T-helper 1 cell treated with Interleukin-12 subunit alpha and Interleukin-12 subunit beta and Interleukin-4 antibody, amounts not matched to agents 30 μg/mL and 1 μg/mL, for 36 hours (primary cell): ENCODE results near the gene CDH16.
"Not testable (repeated sequence)": the region's sequence is repeated elsewhere in the genome, so short reads cannot be mapped to it uniquely, and the experiment has no call there.

Experiments used
- H3K27ac Mint-ChIP-seq: one replicate; pipeline ENCODE4 v1.8.0; 2021; ENCODE audit warnings: mild to moderate bottlenecking, mixed read lengths
- H3K27me3 Mint-ChIP-seq: one replicate; pipeline ENCODE4 v1.8.0; 2021; ENCODE audit warnings: low read depth, mixed read lengths
- H3K36me3 Mint-ChIP-seq: one replicate; pipeline ENCODE4 v1.8.0; 2021; ENCODE audit warnings: low read depth, mixed read lengths
- H3K4me1 Mint-ChIP-seq: one replicate; pipeline ENCODE4 v1.8.0; 2021; ENCODE audit warnings: low read depth, mixed read lengths
- H3K4me3 Mint-ChIP-seq: one replicate; pipeline ENCODE4 v1.8.0; 2021; ENCODE audit warnings: mild to moderate bottlenecking, moderate library complexity, mixed read lengths
- H3K9me3 Mint-ChIP-seq: one replicate; pipeline ENCODE4 v1.8.0; 2021; ENCODE audit warnings: mixed read lengths

The CDH16 gene

GRCh38 chr16:66903544-66904427 lies 14.9 kb downstream of the CDH16 start:
- no peaks in the 10 kb centered on the region for H3K27me3 Mint-ChIP-seq
- H3K9me3 Mint-ChIP-seq, result no peaks in the 10 kb centered on the region
- H3K4me1 Mint-ChIP-seq, result peaks cover 9% of the 10 kb centered on the region
- no peaks in the 10 kb centered on the region for H3K36me3 Mint-ChIP-seq
- H3K4me3 Mint-ChIP-seq, result no peak overlapping the region
- no peak overlapping the region for H3K27ac Mint-ChIP-seq

DNA sequence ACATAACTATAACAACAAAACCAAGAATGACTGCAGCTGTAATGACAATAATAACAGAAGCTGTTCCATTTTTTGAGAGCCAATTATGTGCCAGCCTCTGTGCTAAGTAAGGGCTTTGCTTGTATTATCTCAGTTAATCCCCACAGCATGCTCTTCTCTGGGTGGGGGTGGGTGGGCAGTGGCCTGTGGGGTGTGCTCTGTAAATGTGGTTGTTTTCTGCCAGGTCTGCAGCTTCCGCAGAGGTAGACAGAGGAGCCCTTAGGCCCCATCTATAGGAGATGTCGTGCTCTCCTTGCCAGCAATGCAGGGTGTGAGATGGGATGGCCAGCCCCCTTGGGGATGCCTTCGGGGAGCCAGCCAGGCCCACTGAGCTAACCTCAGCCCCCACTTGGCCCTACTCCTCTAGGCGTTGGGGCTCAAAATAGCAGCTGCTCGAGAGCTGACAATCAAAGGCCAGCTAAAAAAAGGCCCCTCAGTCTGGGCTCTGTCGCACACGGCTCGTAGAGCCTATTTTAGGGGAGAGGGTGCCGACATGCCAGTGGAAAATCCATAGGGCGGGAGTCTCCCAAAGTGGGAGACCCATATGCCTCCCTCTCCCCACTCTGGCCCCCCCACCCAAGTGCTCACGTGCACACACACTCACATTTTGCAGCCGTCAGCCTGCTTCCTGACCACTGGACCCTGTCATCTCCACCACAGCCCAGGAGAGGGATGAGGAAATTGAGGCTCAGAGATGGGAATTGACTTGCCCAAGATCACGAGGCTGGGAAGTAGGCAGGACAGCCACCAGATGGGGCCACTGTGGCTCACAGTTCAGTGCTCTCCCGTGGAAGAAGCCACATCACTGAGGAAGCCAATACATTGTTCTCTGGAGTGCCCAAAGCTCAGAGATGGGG lies 15.8 kb downstream of the CDH16 start:
- peaks cover 9% of the 10 kb centered on the region for H3K4me1 Mint-ChIP-seq
- H3K9me3 Mint-ChIP-seq, result no peaks in the 10 kb centered on the region
- no peaks in the 10 kb centered on the region for H3K27me3 Mint-ChIP-seq
- H3K36me3 Mint-ChIP-seq, result no peaks in the 10 kb centered on the region
- no peak overlapping the region for H3K27ac Mint-ChIP-seq
- no peak overlapping the region for H3K4me3 Mint-ChIP-seq

DNA sequence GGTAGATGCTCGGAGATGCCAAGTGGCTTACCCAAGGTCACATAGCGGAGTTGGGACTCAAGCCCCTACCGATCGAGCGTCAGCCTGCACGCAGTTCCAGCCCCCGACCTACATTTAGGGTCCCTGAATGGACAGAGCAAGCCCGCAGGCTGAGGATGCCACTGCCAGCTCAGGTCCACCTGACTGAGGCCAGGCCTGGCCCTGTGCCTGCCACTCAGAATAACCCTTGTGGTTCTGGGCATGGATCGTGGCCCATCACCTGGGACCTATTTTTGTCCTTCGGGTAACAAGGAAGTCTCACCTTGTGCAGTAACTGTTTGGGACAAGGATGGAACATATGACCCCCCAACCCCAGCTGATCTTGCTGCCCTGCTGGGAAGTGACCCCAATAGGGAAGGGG lies 17.1 kb downstream of the CDH16 start:
- Mint-ChIP-seq H3K27ac (no peak overlapping the region), H3K27me3 (no peaks in the 10 kb centered on the region), H3K36me3 (no peaks in the 10 kb centered on the region), H3K4me3 (no peak overlapping the region), H3K4me1 (peaks cover 8% of the 10 kb centered on the region), H3K9me3 (no peaks in the 10 kb centered on the region)

DNA sequence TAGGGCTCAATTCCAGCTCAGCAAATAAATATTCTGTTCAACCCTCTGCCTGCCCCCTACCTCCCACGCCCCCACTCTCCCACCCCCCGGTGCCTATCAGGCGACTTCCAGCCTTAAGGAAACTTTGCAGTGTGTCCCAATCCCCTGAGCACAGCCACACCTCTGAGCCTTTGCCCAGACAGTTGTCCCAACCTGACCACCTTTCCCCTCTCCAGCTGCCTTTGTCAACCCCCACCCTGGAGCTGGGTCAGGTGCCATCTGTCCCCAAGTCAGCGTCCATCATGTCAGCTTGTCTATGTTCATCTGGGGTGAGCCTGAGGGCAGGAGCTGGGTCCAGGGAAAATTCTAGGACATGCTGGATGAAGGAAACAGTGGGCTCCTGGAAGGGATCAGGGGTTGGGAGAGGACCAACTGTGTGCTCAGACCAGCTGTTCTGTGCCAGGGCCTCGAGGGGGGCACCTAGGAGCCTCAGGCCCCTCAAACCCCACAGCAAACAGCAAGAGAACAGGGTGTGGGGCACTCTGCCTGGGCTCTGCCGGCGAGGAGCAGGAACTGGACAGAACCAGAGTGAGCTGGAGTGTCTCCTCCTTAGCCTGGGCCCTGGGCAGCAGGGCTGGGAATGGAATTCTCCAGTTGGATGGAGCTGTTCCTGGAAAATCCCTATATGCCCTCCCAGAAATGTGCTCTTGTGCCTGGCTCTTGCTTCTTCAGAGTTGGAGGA lies 17.8 kb downstream of the CDH16 start:
- H3K4me3 Mint-ChIP-seq, result no peak overlapping the region

DNA sequence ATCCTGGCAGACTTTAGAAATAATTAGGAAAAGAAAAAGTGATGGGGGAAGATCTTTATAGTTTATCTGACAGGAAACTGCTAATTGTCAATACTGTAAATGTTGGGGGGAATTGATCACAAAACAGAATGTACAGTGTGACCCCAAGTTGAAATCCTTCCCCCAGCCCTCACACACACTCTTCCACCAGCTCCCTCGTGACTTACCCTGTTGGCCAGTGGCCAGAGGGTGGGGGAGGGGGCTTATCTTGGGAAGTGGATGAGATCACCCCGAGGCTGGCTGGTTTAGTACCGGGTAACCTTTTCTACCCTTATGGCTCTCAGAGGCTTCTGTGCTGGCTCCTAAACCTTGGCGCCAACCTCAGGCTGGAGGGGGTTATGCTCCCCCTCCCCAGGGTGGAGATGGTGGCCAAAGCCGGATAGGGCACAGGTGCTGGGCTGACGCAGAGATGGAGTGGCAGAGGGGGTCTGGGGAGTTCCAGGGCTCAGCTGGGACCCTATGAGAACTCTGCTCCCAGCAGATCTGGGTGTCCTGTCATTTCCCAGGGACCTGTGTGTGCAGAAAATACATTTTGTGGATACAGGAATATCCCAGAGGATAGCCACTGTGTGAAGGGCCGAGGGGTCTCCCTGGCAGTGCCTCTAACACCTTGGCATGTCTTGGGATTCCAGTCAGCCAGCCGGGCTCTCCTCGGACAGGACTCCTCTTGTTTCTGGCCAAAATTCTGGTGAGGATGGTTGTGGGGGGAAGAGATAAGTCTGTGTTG lies 18.6 kb downstream of the CDH16 start:
- Mint-ChIP-seq H3K27ac (no peak overlapping the region), H3K4me3 (no peak overlapping the region), H3K27me3 (no peaks in the 10 kb centered on the region), H3K36me3 (no peaks in the 10 kb centered on the region), H3K4me1 (peaks cover 4% of the 10 kb centered on the region), H3K9me3 (no peaks in the 10 kb centered on the region)

More for the DNA sequence above, 17.8 kb downstream of the CDH16 start:
- H3K36me3 Mint-ChIP-seq, result no peaks in the 10 kb centered on the region
- H3K9me3 Mint-ChIP-seq, result no peaks in the 10 kb centered on the region
- no peaks in the 10 kb centered on the region for H3K27me3 Mint-ChIP-seq
- no peak overlapping the region for H3K27ac Mint-ChIP-seq
- peaks cover 3% of the 10 kb centered on the region for H3K4me1 Mint-ChIP-seq

DNA sequence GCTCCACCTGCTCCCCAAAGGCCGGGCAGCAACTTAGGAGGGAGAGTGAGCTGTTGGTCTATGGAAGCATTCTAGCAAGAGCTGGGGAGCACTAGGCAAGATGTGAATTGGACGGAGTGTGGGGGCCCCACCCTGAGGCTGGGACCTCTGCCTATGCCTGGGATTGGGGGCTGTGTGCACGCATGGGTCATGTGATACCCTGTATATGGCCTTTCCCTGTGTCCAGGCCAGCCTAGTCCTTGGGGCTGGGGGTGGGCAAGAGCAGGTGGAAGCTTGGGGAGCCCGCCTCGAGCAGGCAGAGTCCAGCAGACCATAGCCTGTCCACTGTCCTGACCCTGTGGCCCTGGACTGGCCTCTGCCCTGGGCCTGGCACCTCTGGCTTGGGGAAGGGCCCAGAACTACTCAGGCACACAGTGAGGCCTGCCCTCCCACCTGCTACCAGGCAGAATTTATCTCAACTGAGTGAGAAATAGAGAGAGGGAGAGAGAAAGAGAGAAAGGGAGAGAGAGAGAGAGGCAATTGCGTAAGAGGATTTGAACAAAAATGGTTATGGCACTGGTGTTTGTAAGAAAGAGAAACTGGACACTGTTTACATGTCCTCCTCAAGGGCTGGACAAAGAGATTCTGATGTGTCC lies 19.3 kb downstream of the CDH16 start:
- Mint-ChIP-seq H3K9me3 (no peaks in the 10 kb centered on the region), H3K36me3 (no peaks in the 10 kb centered on the region), H3K27ac (no peak overlapping the region), H3K4me1 (peaks cover 9% of the 10 kb centered on the region), H3K4me3 (no peak overlapping the region), H3K27me3 (no peaks in the 10 kb centered on the region)

DNA sequence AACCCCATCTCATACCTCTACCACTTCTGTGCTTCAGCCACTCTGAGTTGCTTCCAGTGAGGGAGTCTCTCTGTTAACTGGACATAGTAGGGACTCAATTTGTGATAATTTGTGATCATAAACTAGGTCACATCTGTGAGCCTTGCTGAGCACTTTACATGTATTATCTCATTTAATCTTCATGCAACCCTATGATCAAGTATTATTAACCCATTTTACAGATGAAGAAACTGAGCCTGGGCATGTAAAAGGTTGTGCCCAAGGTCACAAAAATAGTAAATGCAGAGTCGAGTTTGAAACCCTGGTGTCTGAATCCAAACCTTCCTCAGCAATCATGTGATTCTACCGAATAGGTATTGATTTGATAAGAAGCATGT lies 19.8 kb downstream of the CDH16 start:
- peaks cover 14% of the 10 kb centered on the region for H3K4me1 Mint-ChIP-seq
- H3K27ac Mint-ChIP-seq, result no peak overlapping the region
- H3K4me3 Mint-ChIP-seq, result no peak overlapping the region
- H3K36me3 Mint-ChIP-seq, result no peaks in the 10 kb centered on the region
- no peaks in the 10 kb centered on the region for H3K9me3 Mint-ChIP-seq
- H3K27me3 Mint-ChIP-seq, result no peaks in the 10 kb centered on the region

- Mint-ChIP-seq H3K4me1 (peaks cover 14% of the 10 kb centered on the region), H3K27ac (no peak overlapping the region), H3K9me3 (no peaks in the 10 kb centered on the region), H3K36me3 (peaks cover under 1% of the 10 kb centered on the region), H3K27me3 (no peaks in the 10 kb centered on the region), H3K4me3 (no peak overlapping the region)
These were observed 20.5 kb downstream of the CDH16 start for GRCh38 chr16:66898207-66898606.

DNA sequence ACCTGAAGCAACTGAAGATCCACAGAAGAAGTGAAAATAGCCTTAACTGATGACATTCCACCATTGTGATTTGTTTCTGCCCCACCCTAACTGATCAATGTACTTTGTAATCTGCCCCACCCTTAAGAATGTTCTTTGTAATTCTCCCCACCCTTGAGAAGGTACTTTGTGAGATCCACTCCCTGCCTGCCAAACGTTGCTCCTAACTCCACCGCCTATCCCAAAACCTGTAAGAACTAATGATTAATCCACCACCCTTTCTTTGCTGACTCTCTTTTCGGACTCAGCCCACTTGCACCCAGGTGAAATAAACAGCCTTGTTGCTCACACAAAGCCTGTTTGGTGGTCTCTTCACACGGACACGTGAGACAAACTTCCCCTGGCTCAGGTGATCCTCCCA lies 22.0 kb downstream of the CDH16 start:
- peaks cover 22% of the 10 kb centered on the region for H3K4me1 Mint-ChIP-seq
- not testable (repeated sequence) for H3K27ac Mint-ChIP-seq, H3K4me3 Mint-ChIP-seq, H3K9me3 Mint-ChIP-seq, H3K36me3 Mint-ChIP-seq, H3K27me3 Mint-ChIP-seq

- Mint-ChIP-seq H3K27me3 (no peaks in the 10 kb centered on the region), H3K4me1 (peaks cover 22% of the 10 kb centered on the region), H3K36me3 (peaks cover 3% of the 10 kb centered on the region), H3K9me3 (no peaks in the 10 kb centered on the region), H3K27ac (no peak overlapping the region), H3K4me3 (no peak overlapping the region)
These were observed 22.7 kb downstream of the CDH16 start for GRCh38 chr16:66895999-66896398.

- Mint-ChIP-seq H3K36me3 (peaks cover 3% of the 10 kb centered on the region), H3K27ac (no peak overlapping the region), H3K4me1 (peaks cover 22% of the 10 kb centered on the region), H3K9me3 (no peaks in the 10 kb centered on the region), H3K27me3 (no peaks in the 10 kb centered on the region), H3K4me3 (no peak overlapping the region)
These were observed 23.1 kb downstream of the CDH16 start for GRCh38 chr16:66895689-66895979.

DNA sequence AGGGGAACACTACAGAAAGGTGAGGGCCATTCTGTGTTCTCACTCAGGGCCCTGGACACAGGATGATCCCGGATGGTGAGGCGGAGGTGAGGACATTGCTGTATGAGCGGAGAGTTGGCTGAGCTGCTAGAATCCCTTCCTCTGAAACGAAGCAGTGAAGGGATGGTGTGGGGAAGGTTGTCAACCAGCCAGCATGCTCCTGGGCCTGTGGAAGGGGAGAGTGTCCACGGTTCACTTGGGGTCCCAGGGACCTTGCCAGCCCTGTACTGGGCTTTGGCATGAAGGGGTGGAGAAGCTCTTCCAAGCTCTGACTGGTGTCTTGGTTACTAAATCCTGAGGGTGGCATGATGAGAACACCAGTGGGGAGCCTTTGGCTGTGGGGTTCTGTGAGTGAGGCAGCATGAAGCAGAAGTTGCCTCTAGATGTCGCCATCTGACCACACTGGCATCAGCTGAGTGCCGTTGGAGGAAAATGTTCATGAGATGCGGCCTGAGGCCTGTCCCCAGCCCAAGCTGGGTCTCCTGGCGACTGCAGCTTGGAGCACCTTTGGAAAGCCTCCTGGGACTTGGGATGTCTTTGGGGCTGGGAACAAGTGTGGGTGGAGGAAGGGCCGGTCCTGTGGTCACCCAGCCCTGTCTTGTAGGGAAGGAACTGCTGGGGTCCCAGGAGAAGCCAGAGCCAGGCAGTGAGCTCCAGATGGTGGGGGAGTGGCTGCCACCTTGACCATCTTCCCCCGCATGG lies 23.6 kb downstream of the CDH16 start:
- H3K27ac Mint-ChIP-seq, result peak overlapping the region; percentile 28
- no peaks in the 10 kb centered on the region for H3K9me3 Mint-ChIP-seq
- H3K4me3 Mint-ChIP-seq, result no peak overlapping the region
- peaks cover 22% of the 10 kb centered on the region for H3K4me1 Mint-ChIP-seq
- no peaks in the 10 kb centered on the region for H3K27me3 Mint-ChIP-seq
- peaks cover 3% of the 10 kb centered on the region for H3K36me3 Mint-ChIP-seq

GRCh38 chr16:66894055-66894454 lies 24.6 kb downstream of the CDH16 start:
- Mint-ChIP-seq H3K27ac (peak overlapping the region; percentile 33), H3K4me1 (peaks cover 22% of the 10 kb centered on the region), H3K9me3 (no peaks in the 10 kb centered on the region), H3K36me3 (peaks cover 3% of the 10 kb centered on the region), H3K4me3 (no peak overlapping the region), H3K27me3 (no peaks in the 10 kb centered on the region)
